GM18508 (cell line): Measurements from ENCODE around the gene FFAR3.

ENCODE experiments used
- ATAC-seq: cut with Tn5 transposase; IDR thresholded peaks from one replicate; pipeline ENCODE4 v1.9.1; 2021; ENCODE audit warnings: moderate number of reproducible peaks; ENCODE audit not compliant: insufficient read depth, unreplicated experiment

Gene FFAR3

GRCh38 chr19:35357867-35358573, at the start of gene FFAR3:
FFAR3 (plus strand) TSS chr19:35358460; CDS start chr19:35358891, 431 bp downstream.
- no peak for ATAC-seq

GRCh38 chr19:35308910-35309309, 49.4 kb upstream of the FFAR3 start:
- ATAC-seq, result no peak

GRCh38 chr19:35309481-35310279, 48.6 kb upstream of the FFAR3 start:
- no peak for ATAC-seq

GRCh38 chr19:35310331-35310730, 47.9 kb upstream of the FFAR3 start:
- ATAC-seq, result no peak

GRCh38 chr19:35310811-35311465, 47.3 kb upstream of the FFAR3 start:
- ATAC-seq, result no peak

GRCh38 chr19:35311901-35312665, 46.2 kb upstream of the FFAR3 start:
- ATAC-seq, result no peak

- ATAC-seq, result no peak
Measured at GRCh38 chr19:35313587-35313986, 44.7 kb upstream of the FFAR3 start.

GRCh38 chr19:35314031-35314430, 44.2 kb upstream of the FFAR3 start:
- no peak for ATAC-seq

GRCh38 chr19:35314858-35315470, 43.3 kb upstream of the FFAR3 start:
- ATAC-seq, result no peak

- ATAC-seq, result no peak
Measured at GRCh38 chr19:35315883-35316282, 42.4 kb upstream of the FFAR3 start.

- no peak for ATAC-seq
Measured at GRCh38 chr19:35316560-35316959, 41.7 kb upstream of the FFAR3 start.

- ATAC-seq, result no peak
Measured at GRCh38 chr19:35317464-35318043, 40.7 kb upstream of the FFAR3 start.

GRCh38 chr19:35318679-35319448, 39.4 kb upstream of the FFAR3 start:
- ATAC-seq, result no peak

GRCh38 chr19:35320065-35320713, 38.1 kb upstream of the FFAR3 start:
- ATAC-seq, result no peak

- ATAC-seq, result no peak
Measured at GRCh38 chr19:35321291-35321690, 37.0 kb upstream of the FFAR3 start.

GRCh38 chr19:35322014-35322413, 36.2 kb upstream of the FFAR3 start:
- no peak for ATAC-seq

GRCh38 chr19:35327642-35328041, 30.6 kb upstream of the FFAR3 start:
- ATAC-seq, result no peak

- ATAC-seq, result no peak
Measured at GRCh38 chr19:35328851-35329285, 29.4 kb upstream of the FFAR3 start, which contains the start of gene CD22. CD22 (plus strand) TSS chr19:35329187; CDS start chr19:35332041, 2,854 bp downstream.
